ENCODE measurements around the gene SLC4A1. TPM values are rescaled to one million over a fixed set of nuclear protein-coding genes. Genes with fewer than 3 reads are reported as not detected.

The SLC4A1 gene
- polyA plus RNA-seq, 1 of the 3 experiments (the other 2 are of a cell fraction): not detected

GRCh38 chr17:44308320-44308818 lies 40.4 kb upstream of the SLC4A1 start, which contains the start of gene RUNDC3A:
Gene RUNDC3A, plus strand, starts transcription at chr17:44308601. Its CDS starts 232 bp downstream, at chr17:44308833.
- 4% methylated on average over 20 of the region's 39 CpGs for WGBS (ENCODE audit: low lambda C conversion rate)
- Histone ChIP-seq H3K9me2 (no peaks in the 10 kb centered on the region), H3K4me2 (peak within 1 kb of the TSS; percentile 80), H3K27me3 (ENCODE audit: insufficient read depth) (no peaks in the 10 kb centered on the region), H3K9me3 (no peaks in the 10 kb centered on the region), H3F3A (replicated peaks; ENCODE audit: insufficient read depth) (no peaks in the 10 kb centered on the region), H3K36me3 (replicated peaks in 1 of 2; ENCODE audit: control insufficient read depth in 1 of 2, insufficient read depth in 2 of 2, low read length in 1 of 2) (no peaks in the 10 kb centered on the region), H3K79me2 (ENCODE audit: insufficient read depth) (no peaks in the 10 kb centered on the region), H4K20me1 (ENCODE audit: insufficient read depth) (no peaks in the 10 kb centered on the region), H3K27ac (ENCODE audit: low read depth in 2 of 2, low read length in 1 of 2) (peak within 1 kb of the TSS; percentile 22 to 92; a peak in 3 of 4 replicates), H3K4me3 (ENCODE audit: low read depth in 2 of 2, low read length in 1 of 2) (peak within 1 kb of the TSS; percentile 52 to 60), H3K4me1 (ENCODE audit: control insufficient read depth in 1 of 2, insufficient read depth in 2 of 2, low read depth in 1 of 2, low read length in 1 of 2) (peaks cover 0 to 31% of the 10 kb centered on the region in 2 experiments; a peak in 1 of 4 replicates), H3K9ac (no peak within 1 kb of the TSS), H2AFZ (ENCODE audit: low read depth) (0 out of 2 replicates have a peak within 1 kb of the TSS, but pooled peaks have one; percentile 41)
- CTCF ChIA-PET: interaction anchor here (0.9 to 5.7 kb wide), 4 partner anchors 11 to 88 kb away, joined by 3 to 37 read pairs (median 7); partner anchors contain the start of genes GRN and UBTF
- DNase-seq: peak; percentile 100
- POLR2A ChIA-PET: interaction anchor here (1.0 to 4.4 kb wide), 9 partner anchors 12 to 122 kb away, joined by 3 to 34 read pairs (median 4); partner anchors contain the start of genes SLC25A39 and TMUB2
- TF ChIP-seq MAX (IDR thresholded peaks at IDR 0.05; ENCODE audit: low read depth): peak; percentile 36; the same call in 1 of the 2 replicates
- no peak for TF ChIP-seq GABPA (IDR thresholded peaks at IDR 0.05; ENCODE audit: low read depth)
- TF ChIP-seq TEAD4 (IDR thresholded peaks at IDR 0.05; ENCODE audit: borderline replicate concordance, insufficient read depth): no peak
- no peak for TF ChIP-seq YY1 (IDR thresholded peaks at IDR 0.05; ENCODE audit: low read depth)
- TF ChIP-seq TCF12 (IDR thresholded peaks at IDR 0.05): no peak
- peak; percentile 94 for TF ChIP-seq SIN3A (IDR thresholded peaks at IDR 0.05; ENCODE audit: borderline replicate concordance, low read depth, low read length)
- TF ChIP-seq CTCF (IDR thresholded peaks at IDR 0.05): no peak
- no peak for TF ChIP-seq NFIC (IDR thresholded peaks at IDR 0.05; ENCODE audit: borderline replicate concordance)
- no peak for TF ChIP-seq JUND (IDR thresholded peaks at IDR 0.05)
- no peak for TF ChIP-seq FOXJ3 (CRISPR knock-in tag; IDR thresholded peaks at IDR 0.05)
- 0 out of 2 replicates have a peak, but pooled peaks have one; percentile 2 for TF ChIP-seq SMC3 (IDR thresholded peaks at IDR 0.05; ENCODE audit: low read depth, low read length)
- TF ChIP-seq POLR2AphosphoS5 (IDR thresholded peaks at IDR 0.05; ENCODE audit: low read depth, low read length): no peak
- peak; percentile 100 for TF ChIP-seq REST (IDR thresholded peaks at IDR 0.05; ENCODE audit: low read depth, low read length)
- TF ChIP-seq ELF1 (IDR thresholded peaks at IDR 0.05): no peak
- no peak for TF ChIP-seq USF2 (IDR thresholded peaks at IDR 0.05; ENCODE audit: borderline replicate concordance, low read depth, low read length)
- TF ChIP-seq TAF1 (IDR thresholded peaks at IDR 0.05; ENCODE audit: borderline replicate concordance, low read depth, low read length): no peak
- no peak for TF ChIP-seq RXRA (IDR thresholded peaks at IDR 0.05; ENCODE audit: borderline replicate concordance, low read depth)
- TF ChIP-seq FOXM1 (IDR thresholded peaks at IDR 0.05; ENCODE audit: low read depth): no peak
- no peak for TF ChIP-seq EP300 (IDR thresholded peaks at IDR 0.05; ENCODE audit: borderline replicate concordance in 1 of 2, low read depth in 1 of 2, low read length in 1 of 2)
- no peak for TF ChIP-seq RFX5 (IDR thresholded peaks at IDR 0.05; ENCODE audit: low read length)
- TF ChIP-seq RCOR1 (IDR thresholded peaks at IDR 0.05; ENCODE audit: low read length): no peak
- no peak for TF ChIP-seq PBX3 (IDR thresholded peaks at IDR 0.05)
- TF ChIP-seq MXI1 (IDR thresholded peaks at IDR 0.05; ENCODE audit: low read depth, low read length): 0 out of 2 replicates have a peak, but pooled peaks have one; percentile 37
- no peak for TF ChIP-seq USF1 (IDR thresholded peaks at IDR 0.05; ENCODE audit: borderline replicate concordance, low read depth)
- no peak for TF ChIP-seq FOSL2 (IDR thresholded peaks at IDR 0.05; ENCODE audit: borderline replicate concordance, low read depth)
- no peak for TF ChIP-seq MEF2A (IDR thresholded peaks at IDR 0.05; ENCODE audit: borderline replicate concordance, low read depth)
